ENCODE results near the gene TJP2.

The TJP2 gene

DNA sequence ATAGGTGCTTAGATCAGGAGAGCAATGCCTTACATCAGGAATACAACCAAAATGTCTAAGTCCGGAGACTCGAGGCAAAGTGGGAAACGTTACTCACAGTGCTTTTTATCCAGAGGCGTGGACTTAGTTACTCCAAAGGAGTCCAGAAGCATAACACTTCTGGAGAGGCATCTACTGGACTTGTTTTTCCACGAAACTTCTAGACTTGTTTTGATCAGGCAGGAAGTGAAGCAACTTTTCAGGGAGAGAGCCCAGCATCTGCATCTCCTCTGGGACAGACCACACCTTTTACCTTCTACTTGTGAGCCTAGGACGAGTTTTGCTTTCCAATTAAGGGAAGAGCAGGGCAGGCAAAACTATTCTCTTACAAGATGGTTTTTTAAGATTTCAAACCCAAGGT, 1.2 kb upstream of the TJP2 start:
- Mint-ChIP-seq H3K27me3 (ENCODE audit: low read depth) (peaks cover 14% of the 10 kb centered on the region), H3K9me3 (no peaks in the 10 kb centered on the region), H3K4me1 (ENCODE audit: low read depth) (peaks cover 54% of the 10 kb centered on the region), H3K27ac (no peak overlapping the region), H3K36me3 (ENCODE audit: low read depth) (peaks cover 3% of the 10 kb centered on the region), H3K4me3 (peak overlapping the region; percentile 79)
- no peak for DNase-seq (ENCODE audit: low spot score)

GRCh38 chr9:69173497-69173890, 583 bp upstream of the TJP2 start:
- H3K4me1 Mint-ChIP-seq (ENCODE audit: low read depth) = peaks cover 57% of the 10 kb centered on the region
- peaks cover 14% of the 10 kb centered on the region for H3K27me3 Mint-ChIP-seq (ENCODE audit: low read depth)
- DNase-seq (ENCODE audit: low spot score) = no peak
- peak overlapping the region; percentile 64 for H3K27ac Mint-ChIP-seq
- peak overlapping the region; percentile 79 for H3K4me3 Mint-ChIP-seq
- H3K36me3 Mint-ChIP-seq (ENCODE audit: low read depth) = peaks cover 3% of the 10 kb centered on the region
- no peaks in the 10 kb centered on the region for H3K9me3 Mint-ChIP-seq

- peak overlapping the region; percentile 91 for H3K4me3 Mint-ChIP-seq
- peaks cover 14% of the 10 kb centered on the region for H3K27me3 Mint-ChIP-seq (ENCODE audit: low read depth)
- peak; percentile 73 for DNase-seq (ENCODE audit: low spot score)
- H3K4me1 Mint-ChIP-seq (ENCODE audit: low read depth) = peaks cover 60% of the 10 kb centered on the region
- no peaks in the 10 kb centered on the region for H3K9me3 Mint-ChIP-seq
- peaks cover 4% of the 10 kb centered on the region for H3K36me3 Mint-ChIP-seq (ENCODE audit: low read depth)
- peak overlapping the region; percentile 76 for H3K27ac Mint-ChIP-seq
These were observed 763 bp downstream of the TJP2 start for GRCh38 chr9:69174616-69175463.

DNA sequence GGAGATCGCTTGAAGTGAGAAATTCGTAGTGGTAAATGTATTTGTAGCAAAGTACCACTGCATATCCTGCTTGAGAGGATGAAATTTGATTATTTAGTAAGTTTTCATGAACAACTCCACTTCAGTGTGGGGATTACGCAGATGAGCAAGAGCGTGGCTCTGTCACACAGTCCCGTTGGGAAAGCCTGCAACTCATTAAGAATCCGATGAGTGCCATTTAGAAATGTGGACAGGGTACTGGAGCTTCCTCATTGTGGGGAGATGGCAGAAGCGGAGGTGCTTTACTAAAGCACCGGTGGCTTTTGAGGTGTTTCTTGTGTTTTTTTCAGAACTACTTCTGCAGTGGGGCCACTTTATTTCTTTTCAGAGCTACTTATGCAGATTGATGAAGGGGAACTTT, 1.4 kb downstream of the TJP2 start:
- peak overlapping the region; percentile 91 for H3K4me3 Mint-ChIP-seq
- DNase-seq (ENCODE audit: low spot score) = no peak
- no peaks in the 10 kb centered on the region for H3K9me3 Mint-ChIP-seq
- H3K36me3 Mint-ChIP-seq (ENCODE audit: low read depth) = peaks cover 4% of the 10 kb centered on the region
- H3K27me3 Mint-ChIP-seq (ENCODE audit: low read depth) = peaks cover 14% of the 10 kb centered on the region
- H3K27ac Mint-ChIP-seq = peak overlapping the region; percentile 19
- peaks cover 66% of the 10 kb centered on the region for H3K4me1 Mint-ChIP-seq (ENCODE audit: low read depth)

DNA sequence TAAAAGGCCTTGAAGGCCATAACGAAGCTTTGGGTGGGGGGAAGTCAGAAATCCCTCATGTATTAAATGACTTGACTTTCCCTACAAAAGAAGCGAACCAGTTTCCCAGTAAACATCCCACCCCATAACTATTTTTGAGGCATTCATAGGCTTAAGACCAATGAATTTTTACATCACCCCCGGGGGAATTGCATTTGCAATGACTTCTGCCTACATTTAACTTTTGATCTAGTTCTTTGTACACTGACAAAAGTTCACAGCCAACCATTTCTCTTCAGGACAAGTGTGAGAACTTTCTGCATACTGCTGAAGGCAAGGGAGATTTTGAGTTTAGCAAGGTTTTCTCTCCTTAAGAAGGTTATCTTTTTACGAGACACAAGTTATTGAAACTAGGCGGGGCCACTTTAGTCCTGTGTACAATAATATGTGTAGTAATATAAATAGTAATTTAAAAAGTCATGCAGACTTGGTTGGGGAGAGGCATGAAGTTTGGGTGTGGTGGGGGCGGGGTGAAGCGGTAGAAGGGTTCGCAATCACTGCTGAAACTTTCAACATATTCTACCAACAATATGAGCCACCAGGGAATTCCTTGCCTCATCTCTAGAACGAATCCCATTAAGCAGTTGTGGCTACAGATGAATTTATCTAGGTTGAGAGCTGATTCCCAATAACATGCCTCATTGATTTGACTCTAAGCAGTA, 2.5 kb downstream of the TJP2 start:
- no peak for DNase-seq (ENCODE audit: low spot score)
- peaks cover 6% of the 10 kb centered on the region for H3K27me3 Mint-ChIP-seq (ENCODE audit: low read depth)
- no peaks in the 10 kb centered on the region for H3K9me3 Mint-ChIP-seq
- H3K4me1 Mint-ChIP-seq (ENCODE audit: low read depth) = peaks cover 69% of the 10 kb centered on the region
- no peak overlapping the region for H3K27ac Mint-ChIP-seq
- H3K36me3 Mint-ChIP-seq (ENCODE audit: low read depth) = peaks cover 8% of the 10 kb centered on the region
- H3K4me3 Mint-ChIP-seq = peak overlapping the region; percentile 91

GRCh38 chr9:69178583-69179011, 4.5 kb downstream of the TJP2 start:
- Mint-ChIP-seq H3K4me1 (ENCODE audit: low read depth) (peaks cover 70% of the 10 kb centered on the region), H3K36me3 (ENCODE audit: low read depth) (peaks cover 19% of the 10 kb centered on the region), H3K4me3 (peak overlapping the region; percentile 54), H3K9me3 (no peaks in the 10 kb centered on the region), H3K27ac (peak overlapping the region; percentile 64), H3K27me3 (ENCODE audit: low read depth) (peaks cover 2% of the 10 kb centered on the region)
- DNase-seq (ENCODE audit: low spot score) = no peak

DNA sequence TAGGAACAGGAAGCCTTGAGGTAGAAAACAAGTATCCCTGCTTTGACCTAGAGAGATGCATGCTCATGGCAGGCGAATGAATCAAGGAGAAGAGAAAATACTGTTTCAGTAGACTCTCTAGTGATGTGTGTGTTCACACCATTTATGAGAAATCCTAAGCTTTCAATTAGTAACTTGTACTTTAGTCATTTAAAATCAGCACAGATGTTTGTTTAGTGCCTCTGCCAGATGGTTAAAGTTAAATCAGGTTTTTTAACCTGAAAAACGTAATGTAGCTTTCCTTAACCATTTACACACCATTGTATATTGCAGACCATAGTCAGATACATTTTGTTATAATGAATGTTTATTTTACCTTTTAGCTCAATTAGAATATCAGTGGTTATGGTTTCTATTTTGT, 5.0 kb downstream of the TJP2 start:
- Mint-ChIP-seq H3K27me3 (ENCODE audit: low read depth) (peaks cover 2% of the 10 kb centered on the region), H3K36me3 (ENCODE audit: low read depth) (peaks cover 21% of the 10 kb centered on the region), H3K4me3 (no peak overlapping the region), H3K27ac (no peak overlapping the region), H3K9me3 (no peaks in the 10 kb centered on the region), H3K4me1 (ENCODE audit: low read depth) (peaks cover 71% of the 10 kb centered on the region)
- no peak for DNase-seq (ENCODE audit: low spot score)

DNA sequence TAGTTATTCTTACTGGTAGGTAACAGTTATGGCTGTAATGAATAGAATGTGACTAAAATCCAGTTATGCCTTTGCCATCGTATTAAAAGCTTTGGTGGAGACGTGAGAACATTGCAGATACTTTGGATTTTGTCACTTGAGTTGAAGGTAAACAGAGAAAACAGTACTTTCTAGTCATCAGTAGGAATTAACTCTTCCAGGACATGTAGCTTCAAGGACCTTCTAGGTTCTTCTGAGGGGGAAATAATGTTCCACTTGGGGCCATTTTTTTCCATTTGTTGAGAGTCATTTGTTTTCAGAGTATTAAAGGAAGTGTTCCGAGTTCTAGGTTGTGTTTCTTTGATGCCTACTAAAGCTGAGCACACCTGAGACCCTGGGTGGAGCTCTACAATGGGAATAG, 6.1 kb downstream of the TJP2 start:
- Mint-ChIP-seq H3K36me3 (ENCODE audit: low read depth) (peaks cover 21% of the 10 kb centered on the region), H3K27ac (peak overlapping the region; percentile 73), H3K4me1 (ENCODE audit: low read depth) (peaks cover 66% of the 10 kb centered on the region), H3K9me3 (no peaks in the 10 kb centered on the region), H3K4me3 (peak overlapping the region; percentile 65), H3K27me3 (ENCODE audit: low read depth) (peaks cover 2% of the 10 kb centered on the region)
- no peak for DNase-seq (ENCODE audit: low spot score)

- Mint-ChIP-seq H3K27me3 (ENCODE audit: low read depth) (peaks cover 2% of the 10 kb centered on the region), H3K4me1 (ENCODE audit: low read depth) (peaks cover 61% of the 10 kb centered on the region), H3K36me3 (ENCODE audit: low read depth) (peaks cover 21% of the 10 kb centered on the region), H3K9me3 (no peaks in the 10 kb centered on the region), H3K4me3 (peak overlapping the region; percentile 65), H3K27ac (peak overlapping the region; percentile 73)
- peak; percentile 79 for DNase-seq (ENCODE audit: low spot score)
These were observed 6.6 kb downstream of the TJP2 start for GRCh38 chr9:69180670-69181069.

DNA sequence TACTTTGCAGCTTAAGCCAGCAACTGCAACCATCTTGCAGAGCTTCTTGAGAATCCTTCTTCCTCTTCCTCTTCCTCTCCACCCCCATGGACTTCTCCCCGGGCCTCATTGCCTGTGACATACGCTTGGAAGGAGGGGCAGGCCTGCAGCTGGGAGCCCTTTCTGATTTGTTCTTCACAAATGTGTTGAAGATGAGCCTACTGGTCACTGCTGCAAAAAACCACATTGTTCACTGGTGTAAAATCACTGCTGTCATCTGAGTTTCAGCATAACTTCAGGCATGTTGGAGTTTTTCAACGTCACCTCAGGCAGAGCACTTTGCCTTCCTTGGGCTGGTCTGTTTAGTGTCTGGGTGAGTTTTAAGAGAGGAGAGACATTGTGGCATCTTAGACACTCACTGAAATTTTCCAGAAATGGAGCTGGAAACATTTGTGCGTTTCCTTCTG, 7.9 kb downstream of the TJP2 start:
- Mint-ChIP-seq H3K4me3 (peak overlapping the region; percentile 54), H3K4me1 (ENCODE audit: low read depth) (peaks cover 53% of the 10 kb centered on the region), H3K27me3 (ENCODE audit: low read depth) (no peaks in the 10 kb centered on the region), H3K36me3 (ENCODE audit: low read depth) (peaks cover 20% of the 10 kb centered on the region), H3K9me3 (no peaks in the 10 kb centered on the region), H3K27ac (peak overlapping the region; percentile 22)
- DNase-seq (ENCODE audit: low spot score) = no peak

GRCh38 chr9:69184266-69184665, 10.2 kb downstream of the TJP2 start:
- H3K27ac Mint-ChIP-seq = no peak overlapping the region
- H3K36me3 Mint-ChIP-seq (ENCODE audit: low read depth) = peaks cover 19% of the 10 kb centered on the region
- no peaks in the 10 kb centered on the region for H3K9me3 Mint-ChIP-seq
- H3K4me1 Mint-ChIP-seq (ENCODE audit: low read depth) = peaks cover 38% of the 10 kb centered on the region
- no peak overlapping the region for H3K4me3 Mint-ChIP-seq
- no peaks in the 10 kb centered on the region for H3K27me3 Mint-ChIP-seq (ENCODE audit: low read depth)
- DNase-seq (ENCODE audit: low spot score) = no peak

- no peak overlapping the region for H3K4me3 Mint-ChIP-seq
- H3K27ac Mint-ChIP-seq = no peak overlapping the region
- peaks cover 12% of the 10 kb centered on the region for H3K36me3 Mint-ChIP-seq (ENCODE audit: low read depth)
- no peaks in the 10 kb centered on the region for H3K9me3 Mint-ChIP-seq
- no peak for DNase-seq (ENCODE audit: low spot score)
- H3K4me1 Mint-ChIP-seq (ENCODE audit: low read depth) = peaks cover 31% of the 10 kb centered on the region
- no peaks in the 10 kb centered on the region for H3K27me3 Mint-ChIP-seq (ENCODE audit: low read depth)
These were observed 12.9 kb downstream of the TJP2 start for GRCh38 chr9:69186841-69187611.

DNA sequence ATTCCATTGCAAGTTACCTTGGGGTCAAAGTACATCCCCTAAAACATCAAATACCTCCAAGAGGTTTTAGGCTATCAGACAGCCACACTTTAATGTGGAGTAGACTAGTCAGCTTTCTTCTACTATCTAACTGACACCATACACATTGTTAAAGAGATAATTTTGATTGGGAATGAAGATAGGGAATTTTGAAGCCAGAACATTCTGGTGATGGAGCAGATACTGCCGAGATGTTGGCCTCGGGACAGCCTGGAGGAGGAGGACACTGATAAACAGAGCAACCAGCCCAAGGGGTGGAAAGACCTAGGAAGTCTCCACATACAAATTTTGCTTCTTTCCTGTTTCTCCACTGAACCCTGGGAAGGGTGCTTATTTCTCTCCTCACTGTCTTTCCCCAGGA, 14.9 kb downstream of the TJP2 start:
- no peak overlapping the region for H3K27ac Mint-ChIP-seq
- H3K4me1 Mint-ChIP-seq (ENCODE audit: low read depth) = peaks cover 26% of the 10 kb centered on the region
- H3K4me3 Mint-ChIP-seq = no peak overlapping the region
- H3K9me3 Mint-ChIP-seq = no peaks in the 10 kb centered on the region
- H3K36me3 Mint-ChIP-seq (ENCODE audit: low read depth) = peaks cover 2% of the 10 kb centered on the region
- DNase-seq (ENCODE audit: low spot score) = no peak
- H3K27me3 Mint-ChIP-seq (ENCODE audit: low read depth) = no peaks in the 10 kb centered on the region
